HL-60 (cell line): ENCODE measurements around the gene TNIP1.

ENCODE experiments used
- DNase-seq, 2 experiments: peaks; one replicate each; pipeline ENCODE4 v3.0.0-alpha.2; 2010 to 2020; ENCODE audit warnings: low read depth in 1 of 2, low spot score in 1 of 2
- H3K27ac ChIP-seq: fragments of 250-450 bp; sonication (Bioruptor Pico); replicated peaks from 2 replicates; pipeline ENCODE4 v1.5.1; 2020; ENCODE audit warnings: mild to moderate bottlenecking, moderate library complexity
- H3K27me3 ChIP-seq: fragments of 250-450 bp; sonication (Bioruptor Pico); 2 replicates; pipeline ENCODE4 v1.5.1; 2021; ENCODE audit warnings: mild to moderate bottlenecking, moderate library complexity; ENCODE audit not compliant: insufficient read depth, poor library complexity, severe bottlenecking
- H3K4me3 ChIP-seq: replicated peaks from 2 replicates; pipeline ENCODE4 v1.5.1; 2011; ENCODE audit warnings: mild to moderate bottlenecking, control low read depth, low read length; ENCODE audit not compliant: insufficient read depth
- CTCF ChIP-seq: IDR thresholded peaks from one replicate; pipeline ENCODE4 v1.5.1; 2011; ENCODE audit warnings: low read length, control low read depth, inconsistent platforms; ENCODE audit not compliant: insufficient read depth
- GABPA ChIP-seq: IDR thresholded peaks from 2 replicates; pipeline ENCODE4 v1.6.1; 2012; ENCODE audit warnings: low read depth
- POLR2AphosphoS5 ChIP-seq: IDR thresholded peaks from 2 replicates; pipeline ENCODE4 v1.6.1; 2012; ENCODE audit warnings: low read depth
- REST ChIP-seq: IDR thresholded peaks from 2 replicates; pipeline ENCODE4 v1.6.1; 2012; ENCODE audit warnings: low read depth; ENCODE audit not compliant: insufficient replicate concordance
- SPI1 ChIP-seq: IDR thresholded peaks from 2 replicates; pipeline ENCODE4 v1.6.1; 2012; ENCODE audit warnings: low read depth, mild to moderate bottlenecking, borderline replicate concordance

Gene TNIP1

GRCh38 chr5:151019331-151019730 is 61.5 kb downstream of the TNIP1 start:
- no peak for DNase-seq
- TF ChIP-seq REST (no peak), POLR2AphosphoS5 (no peak), CTCF (no peak), SPI1 (no peak), GABPA (no peak)
- no peak overlapping the region for H3K4me3 ChIP-seq
- no peaks in the 10 kb centered on the region for H3K27me3 ChIP-seq
- no peak overlapping the region for H3K27ac ChIP-seq

- no peaks in the 10 kb centered on the region for H3K27me3 ChIP-seq
- TF ChIP-seq CTCF = no peak
- no peak overlapping the region for H3K4me3 ChIP-seq
- H3K27ac ChIP-seq = no peak overlapping the region
- no peak for DNase-seq
Measured at GRCh38 chr5:151018846-151019245, 62.0 kb downstream of the TNIP1 start.

- H3K4me3 ChIP-seq = no peak overlapping the region
- H3K27ac ChIP-seq = peak overlapping the region; percentile 69
- no peaks in the 10 kb centered on the region for H3K27me3 ChIP-seq
- TF ChIP-seq POLR2AphosphoS5 (no peak), GABPA (no peak), CTCF (no peak), REST (no peak), SPI1 (no peak)
- no peak for DNase-seq
Measured at GRCh38 chr5:151017897-151018296, 62.9 kb downstream of the TNIP1 start.

GRCh38 chr5:151016700-151017099 is 64.1 kb downstream of the TNIP1 start:
- H3K4me3 ChIP-seq = no peak overlapping the region
- peak; percentile 85; the same call in 1 of the 2 replicates for TF ChIP-seq SPI1
- no peak for TF ChIP-seq CTCF
- no peak for TF ChIP-seq GABPA
- peak; percentile 30; the same call in 1 of the 2 replicates for TF ChIP-seq POLR2AphosphoS5
- H3K27me3 ChIP-seq = no peaks in the 10 kb centered on the region
- peak; percentile 67 to 93 for DNase-seq
- H3K27ac ChIP-seq = peak overlapping the region; percentile 69
